HCT116 (cell line): ENCODE data around the gene CBX3. TPM values are rescaled to one million over a fixed set of nuclear protein-coding genes. Genes with fewer than 3 reads are reported as not detected.
"Not testable (repeated sequence)": the region's sequence is repeated elsewhere in the genome, so short reads cannot be mapped to it uniquely, and the experiment has no call there.

Experiments used
- ATAC-seq: fragments of 200-7000 bp; cut with Tn5 transposase; 2 replicates; pipeline ENCODE4 v1.9.1; 2020; ENCODE audit warnings: mild to moderate bottlenecking, moderate library complexity
- BruUV-seq: library from RNA; stranded (reverse); fragments of 400-500 nt; replicated peaks from 2 replicates; lab custom pipeline; 2021; lab: Mats Ljungman, UMichigan
- CTCF ChIA-PET: fragments of 300-600 bp; sonication (Branson Sonifier 250); formaldehyde crosslinking; loops from one replicate; lab custom pipeline; 2021; ENCODE audit warnings: antibody characterized with exemption; lab: Charles Lee
- POLR2A ChIA-PET: fragments of 300-600, 350-600 bp; sonication (Branson Sonifier 250); formaldehyde crosslinking; loops from one replicate; lab custom pipeline; 2021; ENCODE audit warnings: antibody characterized with exemption; lab: Charles Lee
- RAD21 ChIA-PET, 2 experiments: fragments of 300-600 bp; sonication (Branson Sonifier 250); formaldehyde crosslinking; loops; one replicate each; lab custom pipeline; 2023; ENCODE audit warnings: low total read pairs in 2 of 2; ENCODE audit not compliant: uncharacterized antibody in 2 of 2, unreplicated experiment in 2 of 2, low non-redundant PET in 1 of 2; lab: Charles Lee
- DNase-seq: peaks from one replicate; pipeline ENCODE4 v3.0.0-alpha.2; 2010; ENCODE audit warnings: low read depth, low spot score
- H2AFZ ChIP-seq: fragments of 200-600 bp; shearing (Covaris generic), sonication (generic); 2 replicates; pipeline ENCODE4 v1.6.1; 2017; ENCODE audit warnings: low read depth, mixed run types, mixed read lengths, antibody characterized with exemption, low read length; ENCODE audit not compliant: poor library complexity, severe bottlenecking
- H3K27ac ChIP-seq: 2 replicates; pipeline ENCODE4 v1.5.1; 2012; ENCODE audit warnings: low read depth, low read length
- H3K27me3 ChIP-seq: fragments of 200-600 bp; sonication (generic); 2 replicates; pipeline ENCODE4 v1.6.1; 2016; ENCODE audit warnings: mixed run types, low read length, mixed read lengths; ENCODE audit not compliant: insufficient read depth
- H3K36me3 ChIP-seq, 2 experiments: fragments of 200-500 bp in 1 of 2; fragments of 200-600 bp in 1 of 2; sonication (Bioruptor generic) in 1 of 2; sonication (generic) in 1 of 2; 2 replicates each; pipeline versions ENCODE4 v1.5.1 to v1.6.1; 2014 to 2016; ENCODE audit warnings: low read length in 2 of 2, inconsistent platforms in 1 of 2, mixed read lengths in 1 of 2, mixed run types in 1 of 2; ENCODE audit not compliant: insufficient read depth in 2 of 2, control insufficient read depth in 1 of 2
- H3K4me1 ChIP-seq, 2 experiments: fragments of 200-600 bp in 1 of 2; sonication (generic) in 1 of 2; 2 replicates each; pipeline versions ENCODE4 v1.5.1 to v1.6.1; 2012 to 2017; ENCODE audit warnings: low read length in 2 of 2, inconsistent platforms in 1 of 2, mild to moderate bottlenecking in 1 of 2, mixed read lengths in 1 of 2, mixed run types in 1 of 2, moderate library complexity in 1 of 2; ENCODE audit not compliant: insufficient read depth in 2 of 2, control insufficient read depth in 1 of 2
- H3K4me2 ChIP-seq: fragments of 200-600 bp; sonication (generic); 2 replicates; pipeline ENCODE4 v1.6.1; 2017; ENCODE audit warnings: mixed run types, low read length, mixed read lengths
- H3K4me3 ChIP-seq, 2 experiments: fragments of 200-600 bp in 1 of 2; sonication (generic) in 1 of 2; replicated peaks in 1 of 2; 2 replicates each; pipeline ENCODE4 v1.5.1; 2011 to 2016; ENCODE audit warnings: low read length in 2 of 2, control low read depth in 1 of 2, low read depth in 1 of 2, mild to moderate bottlenecking in 1 of 2, mixed read lengths in 1 of 2, mixed run types in 1 of 2
- H3K79me2 ChIP-seq: fragments of 200-600 bp; sonication (generic); 2 replicates; pipeline ENCODE4 v1.6.1; 2017; ENCODE audit warnings: mild to moderate bottlenecking, mixed run types, low read length, moderate library complexity, mixed read lengths; ENCODE audit not compliant: insufficient read depth
- H3K9ac ChIP-seq: fragments of 200-600 bp; sonication (generic); 2 replicates; pipeline ENCODE4 v1.6.1; 2016; ENCODE audit warnings: low read length, mixed read lengths
- H3K9me2 ChIP-seq: fragments of 200-600 bp; sonication (generic), shearing (Covaris generic); 2 replicates; pipeline ENCODE4 v1.6.1; 2017; ENCODE audit warnings: mixed run types, mild to moderate bottlenecking, moderate library complexity; ENCODE audit not compliant: insufficient read depth
- H3K9me3 ChIP-seq, 2 experiments: fragments of 200-500 bp in 1 of 2; fragments of 200-600 bp in 1 of 2; sonication (Bioruptor generic) in 1 of 2; sonication (generic) in 1 of 2; 2 replicates each; pipeline ENCODE4 v1.6.1; 2014 to 2017; ENCODE audit warnings: low read length in 2 of 2, mixed read lengths in 2 of 2, inconsistent platforms in 1 of 2, low read depth in 1 of 2, mild to moderate bottlenecking in 1 of 2, mixed run types in 1 of 2, moderate library complexity in 1 of 2; ENCODE audit not compliant: control insufficient read depth in 1 of 2, insufficient read depth in 1 of 2
- H4K20me1 ChIP-seq: fragments of 200-600 bp; sonication (generic), shearing (Covaris generic); 2 replicates; pipeline ENCODE4 v1.6.1; 2017; ENCODE audit warnings: mixed run types, mild to moderate bottlenecking, moderate library complexity; ENCODE audit not compliant: insufficient read depth
- CEBPB ChIP-seq: IDR thresholded peaks from 2 replicates; pipeline ENCODE4 v1.6.1; 2012; ENCODE audit warnings: low read depth
- ELF1 ChIP-seq: IDR thresholded peaks from 2 replicates; pipeline ENCODE4 v1.6.1; 2012; ENCODE audit warnings: low read depth, borderline replicate concordance
- JUND ChIP-seq: IDR thresholded peaks from 2 replicates; pipeline ENCODE4 v1.6.1; 2012
- POLR2A ChIP-seq: IDR thresholded peaks from 2 replicates; pipeline ENCODE4 v1.7.0; 2011; ENCODE audit warnings: borderline replicate concordance; ENCODE audit not compliant: insufficient read depth, insufficient read length; ENCODE audit errors: extremely low read depth
- POLR2AphosphoS5 ChIP-seq: IDR thresholded peaks from 2 replicates; pipeline ENCODE4 v1.6.1; 2011; ENCODE audit warnings: mild to moderate bottlenecking, low read depth, low read length, moderate library complexity
- RAD21 ChIP-seq: IDR thresholded peaks from 2 replicates; pipeline ENCODE4 v1.6.1; 2012; ENCODE audit warnings: low read depth, mild to moderate bottlenecking
- SIN3A ChIP-seq: IDR thresholded peaks from 2 replicates; pipeline ENCODE4 v1.6.1; 2012; ENCODE audit warnings: low read depth
- SP1 ChIP-seq: IDR thresholded peaks from 2 replicates; pipeline ENCODE4 v1.6.1; 2012; ENCODE audit warnings: low read depth
- TCF7L2 ChIP-seq: IDR thresholded peaks from 2 replicates; pipeline ENCODE4 v1.7.0; 2011; ENCODE audit warnings: borderline replicate concordance, inconsistent platforms; ENCODE audit not compliant: insufficient read depth, insufficient read length; ENCODE audit errors: extremely low read depth
- intact Hi-C: fragments of 100-400 bp; cut with micrococcal nuclease; formaldehyde crosslinking; loops from 2 replicates; pipeline ENCODE4 v1.10.0; 2022
- total RNA-seq: library from RNA; stranded (reverse); gene quantifications from one replicate; pipeline ENCODE4 v1.2.1, GENCODE V29; 2021; ENCODE audit not compliant: unreplicated experiment
- TF ChIP-seq, protein P1 (sequence below): IDR thresholded peaks from 2 replicates; pipeline ENCODE4 v1.6.1; 2012; ENCODE audit warnings: low read depth

CBX3 gene
- total RNA-seq, 1 experiment from 2014 or later, result 274 TPM

- H3K4me1 ChIP-seq, result peaks cover 0 to 15% of the 10 kb centered on the region in 2 experiments; a peak in 2 of 4 replicates
- H3K9me2 ChIP-seq, RAD21 ChIA-PET, BruUV-seq, H3K27ac ChIP-seq, intact Hi-C loops, H3K4me3 ChIP-seq, H3K4me2 ChIP-seq, H3K27me3 ChIP-seq, H2AFZ ChIP-seq, H3K9me3 ChIP-seq, H3K9ac ChIP-seq, DNase-seq: not testable (repeated sequence)
- ChIA-PET CTCF (interaction anchor here (1.2 kb wide), 1 partner anchor 302 kb away, joined by 4 read pairs; no protein-coding TSS in a partner anchor), POLR2A (interaction anchor here (0.6 to 1.3 kb wide), 3 partner anchors 37 to 112 kb away, joined by 3 to 5 read pairs (median 4); no protein-coding TSS in a partner anchor)
- peaks cover 93% of the 10 kb centered on the region for H4K20me1 ChIP-seq
- H3K36me3 ChIP-seq, result peaks cover 88 to 91% of the 10 kb centered on the region in 2 experiments
- 0 out of 2 replicates have a peak, but pooled peaks have one; percentile 3 for ATAC-seq
- peaks cover 100% of the 10 kb centered on the region for H3K79me2 ChIP-seq
Measured at GRCh38 chr7:26194764-26195163, 6.8 kb upstream of the CBX3 start.

GRCh38 chr7:26195182-26195581 lies 6.4 kb upstream of the CBX3 start:
- Histone ChIP-seq H3K9me2 (no peaks in the 10 kb centered on the region), H3K4me1 (peaks cover 0 to 15% of the 10 kb centered on the region in 2 experiments; a peak in 2 of 4 replicates), H4K20me1 (peaks cover 91% of the 10 kb centered on the region), H3K36me3 (peaks cover 83 to 90% of the 10 kb centered on the region in 2 experiments), H3K4me2 (no peak overlapping the region), H2AFZ (no peak overlapping the region), H3K9me3 (no peaks in the 10 kb centered on the region), H3K27me3 (no peaks in the 10 kb centered on the region), H3K9ac (no peak overlapping the region), H3K27ac (no peak overlapping the region), H3K79me2 (peaks cover 100% of the 10 kb centered on the region), H3K4me3 (no peak overlapping the region)
- no peak for ATAC-seq
- RAD21 ChIA-PET, result no interaction called here
- no TSS peak for BruUV-seq
- intact Hi-C loops, result no loop called here
- CTCF ChIA-PET, result interaction anchor here (1.2 kb wide), 1 partner anchor 302 kb away, joined by 4 read pairs; no protein-coding TSS in a partner anchor
- DNase-seq, result no peak
- POLR2A ChIA-PET, result interaction anchor here (0.6 to 1.3 kb wide), 3 partner anchors 37 to 112 kb away, joined by 3 to 5 read pairs (median 4); no protein-coding TSS in a partner anchor
- TF ChIP-seq ELF1, result no peak
- TF ChIP-seq RAD21, result no peak
- no peak for TF ChIP-seq POLR2A
- TF ChIP-seq TCF7L2, result no peak
- TF ChIP-seq SP1, result no peak
- TF ChIP-seq, protein P1, sequence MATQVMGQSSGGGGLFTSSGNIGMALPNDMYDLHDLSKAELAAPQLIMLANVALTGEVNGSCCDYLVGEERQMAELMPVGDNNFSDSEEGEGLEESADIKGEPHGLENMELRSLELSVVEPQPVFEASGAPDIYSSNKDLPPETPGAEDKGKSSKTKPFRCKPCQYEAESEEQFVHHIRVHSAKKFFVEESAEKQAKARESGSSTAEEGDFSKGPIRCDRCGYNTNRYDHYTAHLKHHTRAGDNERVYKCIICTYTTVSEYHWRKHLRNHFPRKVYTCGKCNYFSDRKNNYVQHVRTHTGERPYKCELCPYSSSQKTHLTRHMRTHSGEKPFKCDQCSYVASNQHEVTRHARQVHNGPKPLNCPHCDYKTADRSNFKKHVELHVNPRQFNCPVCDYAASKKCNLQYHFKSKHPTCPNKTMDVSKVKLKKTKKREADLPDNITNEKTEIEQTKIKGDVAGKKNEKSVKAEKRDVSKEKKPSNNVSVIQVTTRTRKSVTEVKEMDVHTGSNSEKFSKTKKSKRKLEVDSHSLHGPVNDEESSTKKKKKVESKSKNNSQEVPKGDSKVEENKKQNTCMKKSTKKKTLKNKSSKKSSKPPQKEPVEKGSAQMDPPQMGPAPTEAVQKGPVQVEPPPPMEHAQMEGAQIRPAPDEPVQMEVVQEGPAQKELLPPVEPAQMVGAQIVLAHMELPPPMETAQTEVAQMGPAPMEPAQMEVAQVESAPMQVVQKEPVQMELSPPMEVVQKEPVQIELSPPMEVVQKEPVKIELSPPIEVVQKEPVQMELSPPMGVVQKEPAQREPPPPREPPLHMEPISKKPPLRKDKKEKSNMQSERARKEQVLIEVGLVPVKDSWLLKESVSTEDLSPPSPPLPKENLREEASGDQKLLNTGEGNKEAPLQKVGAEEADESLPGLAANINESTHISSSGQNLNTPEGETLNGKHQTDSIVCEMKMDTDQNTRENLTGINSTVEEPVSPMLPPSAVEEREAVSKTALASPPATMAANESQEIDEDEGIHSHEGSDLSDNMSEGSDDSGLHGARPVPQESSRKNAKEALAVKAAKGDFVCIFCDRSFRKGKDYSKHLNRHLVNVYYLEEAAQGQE, result no peak
- TF ChIP-seq JUND, result peak; percentile 10; the same call in 1 of the 2 replicates
- peak; percentile 36; the same call in 1 of the 2 replicates for TF ChIP-seq POLR2AphosphoS5
- TF ChIP-seq SIN3A, result no peak
- TF ChIP-seq CEBPB, result no peak
